DND-41 (cell line): ENCODE measurements around the gene SH3BP2.

Source experiments
- ATAC-seq: fragments of 200-7000 bp; cut with Tn5 transposase; 3 replicates; pipeline ENCODE4 v1.9.1; 2021; ENCODE audit warnings: low read depth; ENCODE audit not compliant: insufficient read depth
- DNase-seq: peaks from one replicate; pipeline ENCODE4 v3.0.0-alpha.2; 2020
- H2AFZ ChIP-seq: 2 replicates; pipeline ENCODE4 v1.6.0; 2012; ENCODE audit warnings: low read depth, low read length
- H3K27ac ChIP-seq: 2 replicates; pipeline ENCODE4 v1.5.1; 2012; ENCODE audit warnings: low read length, inconsistent platforms
- H3K27me3 ChIP-seq: fragments of 200-600 bp; sonication (generic); 2 replicates; pipeline ENCODE4 v1.6.0; 2012; ENCODE audit warnings: low read length, mild to moderate bottlenecking, inconsistent platforms; ENCODE audit not compliant: insufficient read depth, poor library complexity
- H3K36me3 ChIP-seq: 2 replicates; pipeline ENCODE4 v1.5.1; 2012; ENCODE audit warnings: low read length, inconsistent platforms; ENCODE audit not compliant: insufficient read depth
- H3K4me1 ChIP-seq: 2 replicates; pipeline ENCODE4 v1.5.1; 2012; ENCODE audit warnings: mild to moderate bottlenecking, low read length; ENCODE audit not compliant: insufficient read depth
- H3K4me2 ChIP-seq: 2 replicates; pipeline ENCODE4 v1.6.0; 2012; ENCODE audit warnings: mild to moderate bottlenecking, moderate library complexity, low read length, inconsistent platforms; ENCODE audit not compliant: insufficient read depth
- H3K4me3 ChIP-seq, 2 experiments: fragments of 200-600 bp in 1 of 2; shearing (Covaris generic) in 1 of 2; 2 replicates each; pipeline ENCODE4 v1.5.1; 2012 to 2016; ENCODE audit warnings: inconsistent platforms in 2 of 2, low read length in 2 of 2, mild to moderate bottlenecking in 2 of 2, low read depth in 1 of 2, moderate library complexity in 1 of 2
- H3K79me2 ChIP-seq: 2 replicates; pipeline ENCODE4 v1.6.0; 2012; ENCODE audit warnings: low read length, inconsistent platforms; ENCODE audit not compliant: insufficient read depth
- H3K9ac ChIP-seq: 2 replicates; pipeline ENCODE4 v1.6.0; 2012; ENCODE audit warnings: low read depth, mild to moderate bottlenecking, inconsistent platforms, low read length, moderate library complexity
- H3K9me3 ChIP-seq: 2 replicates; pipeline ENCODE4 v1.5.1; 2012; ENCODE audit warnings: low read length, moderate library complexity, mild to moderate bottlenecking, inconsistent platforms; ENCODE audit not compliant: insufficient read depth, severe bottlenecking
- H4K20me1 ChIP-seq: 2 replicates; pipeline ENCODE4 v1.6.0; 2012; ENCODE audit warnings: low read length; ENCODE audit not compliant: insufficient read depth
- CTCF ChIP-seq: IDR thresholded peaks from 2 replicates; pipeline ENCODE4 v1.5.1; 2012; ENCODE audit warnings: borderline replicate concordance, low read length, moderate library complexity, mild to moderate bottlenecking; ENCODE audit not compliant: poor library complexity, severe bottlenecking; ENCODE audit errors: extremely low read depth
- EZH2 ChIP-seq: IDR thresholded peaks from 3 replicates; pipeline ENCODE4 v1.6.1; 2012; ENCODE audit warnings: borderline replicate concordance, low read depth, mild to moderate bottlenecking, moderate library complexity, low read length, inconsistent platforms; ENCODE audit not compliant: severe bottlenecking

The SH3BP2 gene

GRCh38 chr4:2829321-2829932, 36.5 kb downstream of the SH3BP2 start:
- no peak for DNase-seq
- TF ChIP-seq CTCF (no peak), EZH2 (no peak)
- Histone ChIP-seq H4K20me1 (no peaks in the 10 kb centered on the region; the same call in 1 of the 2 replicates), H3K27me3 (no peaks in the 10 kb centered on the region), H3K9me3 (no peaks in the 10 kb centered on the region), H3K4me1 (no peaks in the 10 kb centered on the region), H3K36me3 (no peaks in the 10 kb centered on the region), H3K4me3 (no peak overlapping the region), H3K79me2 (no peaks in the 10 kb centered on the region), H2AFZ (no peak overlapping the region), H3K27ac (no peak overlapping the region), H3K9ac (no peak overlapping the region), H3K4me2 (no peak overlapping the region)
- no peak for ATAC-seq

DNA sequence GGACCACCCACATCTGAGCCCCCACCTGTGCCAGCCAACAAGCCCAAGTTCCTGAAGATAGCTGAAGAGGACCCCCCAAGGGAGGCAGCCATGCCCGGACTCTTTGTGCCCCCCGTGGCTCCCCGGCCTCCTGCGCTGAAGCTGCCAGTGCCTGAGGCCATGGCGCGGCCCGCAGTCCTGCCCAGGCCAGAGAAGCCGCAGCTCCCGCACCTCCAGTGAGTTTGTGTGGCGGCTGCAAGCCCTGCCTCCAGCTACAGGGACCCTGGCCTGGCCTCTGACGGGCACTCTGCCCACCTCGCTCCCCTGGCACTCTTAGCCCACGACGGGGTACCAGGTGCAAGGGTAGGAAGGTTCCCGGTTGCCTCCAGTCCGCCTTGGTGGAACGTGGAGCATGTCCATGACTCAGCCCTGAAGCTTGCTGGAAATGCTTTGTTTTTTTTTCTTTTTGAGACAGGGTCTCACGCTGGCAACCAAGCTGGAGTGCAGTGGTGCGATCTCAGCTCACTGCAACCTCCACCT, 37.1 kb downstream of the SH3BP2 start:
- H3K4me2 ChIP-seq: no peak overlapping the region
- TF ChIP-seq CTCF: no peak
- no peak for TF ChIP-seq EZH2

GRCh38 chr4:2830632-2831610, 38.0 kb downstream of the SH3BP2 start:
- no peaks in the 10 kb centered on the region for H3K9me3 ChIP-seq
- no peaks in the 10 kb centered on the region for H3K36me3 ChIP-seq
- TF ChIP-seq CTCF (no peak), EZH2 (no peak)
- H3K4me2 ChIP-seq: no peak overlapping the region
- DNase-seq: no peak
- no peaks in the 10 kb centered on the region for H3K4me1 ChIP-seq
- no peak overlapping the region for H2AFZ ChIP-seq
- no peaks in the 10 kb centered on the region for H4K20me1 ChIP-seq
- H3K4me3 ChIP-seq: no peak overlapping the region
- no peaks in the 10 kb centered on the region for H3K27me3 ChIP-seq
- ATAC-seq: no peak
- H3K9ac ChIP-seq: no peak overlapping the region
- H3K27ac ChIP-seq: no peak overlapping the region
- no peaks in the 10 kb centered on the region for H3K79me2 ChIP-seq

More for the DNA sequence above, 37.1 kb downstream of the SH3BP2 start:
- no peaks in the 10 kb centered on the region for H3K9me3 ChIP-seq
- no peaks in the 10 kb centered on the region for H3K36me3 ChIP-seq
- ATAC-seq (no peak), DNase-seq (no peak)
- no peak overlapping the region for H2AFZ ChIP-seq
- H3K4me1 ChIP-seq: no peaks in the 10 kb centered on the region
- H3K27ac ChIP-seq: no peak overlapping the region
- no peaks in the 10 kb centered on the region for H4K20me1 ChIP-seq
- no peaks in the 10 kb centered on the region for H3K79me2 ChIP-seq
- no peak overlapping the region for H3K9ac ChIP-seq
- no peaks in the 10 kb centered on the region for H3K27me3 ChIP-seq
- no peak overlapping the region for H3K4me3 ChIP-seq
